Posterior vena cava (tissue), 2 donors: ENCODE results near the gene A4GALT. TPM values are rescaled to one million over a fixed set of nuclear protein-coding genes. Genes with fewer than 3 reads are reported as not detected.
"Not testable (repeated sequence)": the region's sequence is repeated elsewhere in the genome, so short reads cannot be mapped to it uniquely, and the experiment has no call there.

Experiments used
- DNase-seq: peaks from one replicate; pipeline ENCODE4 v3.0.0-alpha.2; 2020; ENCODE audit warnings: low spot score
- intact Hi-C, 2 donors: fragments of 100-400 bp; cut with DNase I; formaldehyde crosslinking; loops; one replicate each; pipeline versions ENCODE4 v1.14.1 to v1.14.2; 2022 to 2023
- total RNA-seq, 2 donors: library from RNA; stranded (reverse); fragmentation: NEBNext Ultra II Directional; extraction: Animal tissue kit (Norgen Biotek cat#: 25700); gene quantifications; one replicate each; pipeline ENCODE4 v1.2.1, GENCODE V29; 2021
- donor health status: DM: yes; HTN: yes; CAD: no.
- donor health status: DM: yes; HTN: yes; CAD: no.

Gene A4GALT
- total RNA-seq, 2 donors from 2014 or later, result 42.2 to 59.8 TPM

DNA sequence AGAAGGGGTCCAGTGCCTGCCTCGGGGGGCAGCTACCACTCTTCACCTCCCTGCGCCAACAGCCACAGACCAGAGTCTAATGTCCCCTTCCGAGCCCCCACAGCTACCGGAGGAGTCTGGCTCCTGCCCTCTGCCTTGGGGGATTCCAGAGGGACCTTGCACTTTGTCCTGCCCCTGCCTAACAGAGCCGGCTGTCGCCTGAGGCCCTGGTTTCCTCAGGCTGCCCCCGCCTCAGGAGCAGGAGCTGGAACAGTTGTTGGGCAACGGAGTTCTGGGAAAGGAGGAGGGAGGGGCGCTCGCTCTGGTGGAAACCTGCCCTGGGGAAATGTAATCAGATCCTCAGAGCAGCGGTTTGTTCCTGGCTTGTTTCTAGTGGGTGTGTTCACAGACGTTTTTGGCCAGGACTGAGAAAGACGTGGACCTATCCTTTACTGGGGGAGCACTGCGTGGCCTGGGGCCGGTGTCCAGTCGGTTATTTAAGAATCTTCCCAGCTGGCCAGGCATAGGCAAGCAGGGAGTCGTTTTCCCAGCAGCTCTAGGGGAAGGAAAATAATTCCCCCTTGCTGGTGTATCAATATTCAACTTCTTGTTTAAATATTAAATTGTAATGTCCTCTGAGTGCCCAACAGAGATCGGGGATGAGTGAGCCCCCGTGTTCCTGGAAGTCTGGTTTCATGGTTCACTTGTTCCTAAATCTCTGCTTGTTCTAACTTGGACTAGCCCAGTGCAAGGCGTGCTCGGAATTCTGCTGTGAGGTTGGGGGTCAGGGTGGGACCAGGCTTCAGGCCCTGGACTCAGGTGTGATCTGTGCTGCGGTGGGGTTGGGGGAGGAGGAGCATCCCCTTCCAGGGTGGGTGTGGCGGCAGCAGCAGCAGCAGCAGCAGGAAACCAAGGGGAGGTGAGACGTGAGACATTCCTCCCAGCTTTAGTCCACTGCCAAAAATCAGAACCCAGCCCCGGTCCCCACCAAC lies 32.1 kb downstream of the A4GALT start:
- intact Hi-C loops, result loop anchor here in 1 of 2 donors (5.0 kb wide), 1 partner anchor 69 kb away; no protein-coding TSS in a partner anchor
- DNase-seq, result peak; percentile 95

DNA sequence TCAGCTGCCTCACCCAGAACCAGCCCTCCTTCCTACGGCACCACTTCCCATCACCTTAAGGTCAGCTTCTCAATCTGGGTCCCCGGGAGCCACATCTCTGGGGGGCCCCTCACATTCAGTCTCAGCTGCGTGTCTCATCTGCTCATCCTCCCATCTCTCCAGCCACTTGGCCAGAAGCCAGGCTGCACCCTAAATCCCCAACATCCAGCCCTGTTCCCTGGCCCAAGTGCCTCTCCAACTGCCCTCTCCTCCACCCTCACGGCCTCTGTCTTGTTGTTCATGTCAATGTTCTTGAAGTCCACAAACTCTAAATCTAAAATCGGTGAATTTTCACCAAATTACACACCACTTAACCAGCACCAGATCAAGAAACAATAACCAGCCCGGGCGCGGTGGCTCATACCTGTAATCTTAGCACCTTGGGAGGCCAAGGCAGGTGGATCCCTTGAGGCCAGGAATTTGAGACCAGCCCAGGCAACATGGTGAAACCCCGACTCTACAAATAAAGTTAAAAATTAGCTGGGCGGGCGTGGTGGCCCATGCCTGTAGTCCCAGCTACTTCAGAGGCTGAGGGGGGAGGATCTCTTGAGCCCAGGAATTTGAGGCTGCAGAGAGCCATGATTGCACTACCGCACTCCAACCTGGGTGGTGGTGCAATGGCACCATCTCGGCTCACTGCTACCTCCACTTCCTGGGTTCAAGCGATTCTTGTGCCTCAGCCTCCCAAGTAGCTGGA lies 33.7 kb downstream of the A4GALT start:
- no peak for DNase-seq
- intact Hi-C loops, result loop anchor here in 1 of 2 donors (5.0 kb wide), 1 partner anchor 70 kb away; no protein-coding TSS in a partner anchor

DNA sequence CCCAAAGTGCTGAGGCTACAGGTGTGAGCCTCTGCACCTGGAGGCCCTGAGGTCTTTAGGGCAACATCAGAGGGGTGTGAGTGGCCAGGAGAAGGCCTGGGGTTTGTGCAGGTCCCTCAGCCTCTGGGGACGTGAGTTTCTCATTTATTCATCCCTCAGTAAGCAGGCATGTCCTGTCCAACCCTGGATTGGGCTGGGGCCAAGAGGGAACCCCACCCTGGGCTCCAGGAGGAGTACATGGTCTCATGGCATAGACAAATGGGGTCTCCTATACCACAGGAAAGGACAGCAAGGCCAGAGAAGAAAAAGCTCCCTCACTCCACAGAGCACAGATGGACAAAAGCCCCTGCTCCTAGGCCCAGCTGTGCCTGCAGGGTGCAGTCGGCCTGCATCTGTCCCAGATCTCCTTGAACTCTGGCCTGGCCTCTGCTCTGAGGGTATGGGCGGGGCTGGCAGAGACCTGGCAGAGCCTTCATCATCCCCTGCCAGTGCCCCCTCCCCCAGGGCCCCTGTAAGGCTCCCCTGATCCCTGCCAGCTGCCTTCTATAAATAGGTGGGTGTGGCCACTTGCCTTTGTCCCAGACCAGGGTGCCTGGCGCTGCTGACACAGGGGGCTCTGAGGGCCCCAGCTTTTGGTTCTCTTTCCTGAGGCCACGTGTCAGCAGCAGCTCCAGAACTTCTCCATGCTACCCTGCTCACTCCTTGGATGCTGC lies 34.6 kb downstream of the A4GALT start:
- no peak for DNase-seq
- intact Hi-C loops, result loop anchor here in 1 of 2 donors (5.0 kb wide), 1 partner anchor 71 kb away; no protein-coding TSS in a partner anchor

DNA sequence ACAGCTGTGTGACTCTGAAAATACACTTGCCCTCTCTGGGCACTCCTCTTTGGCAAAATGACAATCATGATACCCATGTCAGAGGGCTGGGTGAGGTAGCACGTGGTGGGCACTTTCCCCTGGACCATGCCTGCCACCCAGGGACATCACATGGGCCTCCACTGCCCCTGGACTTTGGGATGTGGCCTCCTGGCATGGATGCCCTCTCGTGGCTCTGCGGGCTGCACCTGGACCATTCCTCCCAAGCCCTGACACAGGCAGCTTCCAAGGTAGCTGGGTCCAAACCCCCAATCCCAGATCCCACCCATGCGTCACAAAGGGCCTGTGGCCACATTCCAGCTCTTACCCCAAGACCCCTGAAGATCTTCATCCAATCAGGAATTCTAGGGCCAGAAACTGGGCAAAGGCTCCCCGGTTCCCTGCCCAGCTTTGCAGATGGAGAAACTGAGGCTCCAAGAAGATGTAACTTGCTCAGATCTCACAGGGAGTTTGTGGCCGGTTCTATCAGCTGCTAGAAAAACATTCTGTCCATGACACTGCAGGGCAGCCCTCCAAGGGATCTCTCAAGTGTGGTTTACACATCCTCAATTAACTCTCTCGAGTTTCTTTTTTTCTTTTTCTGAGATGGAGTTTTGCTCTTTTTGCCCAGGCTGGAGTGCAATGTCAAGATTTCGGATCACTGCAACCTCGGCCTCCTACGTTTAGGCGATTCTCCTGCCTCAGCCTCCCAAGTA lies 36.0 kb downstream of the A4GALT start:
- intact Hi-C loops, result loop anchor here (5.0 kb wide), 2 partner anchors 38 to 73 kb away; partner anchors contain the start of gene A4GALT (in 1 of the 2)
- DNase-seq, result no peak

DNA sequence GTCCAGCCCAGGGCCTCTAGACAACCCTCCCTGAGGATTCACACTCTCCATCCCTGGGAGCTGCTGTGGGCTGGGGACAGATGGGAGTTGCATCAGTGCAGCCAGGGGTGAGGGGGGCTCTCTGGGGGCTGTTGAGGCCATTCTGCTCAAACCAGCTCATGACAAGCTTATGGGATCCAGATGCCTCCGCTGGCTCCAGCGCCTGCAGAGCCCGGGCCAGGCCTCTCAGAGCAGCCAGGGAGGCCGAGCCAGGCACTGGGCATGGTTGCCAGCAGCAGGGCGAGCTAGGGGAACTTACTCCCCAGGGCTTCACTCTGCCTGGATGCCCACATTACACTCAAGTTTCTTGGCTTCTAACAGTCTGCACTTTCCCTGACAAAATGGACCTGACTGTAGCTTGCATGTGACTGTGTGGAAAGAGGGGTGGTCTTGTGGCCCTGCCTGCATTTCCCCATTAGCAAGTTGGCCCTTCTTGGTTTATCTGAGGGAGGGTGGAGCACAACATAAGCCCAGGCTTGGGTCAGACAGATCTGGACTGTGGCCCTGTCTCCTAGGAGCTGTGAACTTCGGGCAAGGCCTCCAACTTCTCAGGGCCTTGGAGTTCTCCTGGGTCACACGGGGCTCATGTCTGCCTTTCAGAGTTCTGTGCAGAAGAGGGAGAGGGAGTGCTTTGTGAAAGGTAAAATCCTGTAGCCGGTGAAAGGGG lies 36.9 kb downstream of the A4GALT start:
- DNase-seq, result peak; percentile 84
- intact Hi-C loops, result loop anchor here in 1 of 2 donors (5.0 kb wide), 1 partner anchor 39 kb away; the partner anchor contains the start of gene A4GALT

DNA sequence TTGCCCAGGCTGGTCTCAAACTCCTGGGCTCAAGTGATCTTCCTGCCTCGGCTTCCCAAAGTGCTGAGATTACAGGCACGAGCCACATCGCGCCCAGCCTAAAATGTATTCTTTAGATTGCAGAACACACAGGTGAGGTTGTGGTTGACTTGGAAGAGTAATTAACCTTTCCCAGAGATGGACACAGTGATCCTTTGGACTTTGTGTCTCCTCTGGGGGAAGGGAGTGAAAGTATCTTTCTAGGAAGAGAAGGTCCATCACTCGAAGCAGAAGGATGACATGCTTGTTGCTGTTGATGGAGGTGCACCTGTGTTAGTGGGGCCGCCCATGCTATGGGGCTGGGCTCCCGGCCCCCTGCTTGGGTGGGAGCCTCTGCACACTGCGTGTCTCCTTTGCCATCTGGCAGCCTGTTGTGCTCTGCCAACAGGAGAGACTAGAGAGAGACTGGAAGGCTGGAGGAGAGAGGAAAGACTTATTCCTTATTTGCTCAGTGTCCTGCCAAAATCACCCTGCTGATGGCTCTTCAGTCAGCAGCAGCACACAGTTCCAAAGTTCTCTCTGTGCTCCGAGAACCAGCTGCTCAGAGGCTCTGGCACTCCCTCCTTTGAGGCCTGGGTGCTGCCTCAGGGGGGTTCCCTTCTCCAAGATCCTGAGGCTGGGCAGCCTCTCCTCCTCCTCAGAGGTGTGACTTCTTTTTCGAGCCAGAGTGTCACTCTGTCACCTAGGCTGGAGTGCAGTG lies 38.4 kb downstream of the A4GALT start:
- DNase-seq, result no peak
- intact Hi-C loops, result loop anchor here in 1 of 2 donors (5.0 kb wide), 1 partner anchor 40 kb away; the partner anchor contains the start of gene A4GALT

DNA sequence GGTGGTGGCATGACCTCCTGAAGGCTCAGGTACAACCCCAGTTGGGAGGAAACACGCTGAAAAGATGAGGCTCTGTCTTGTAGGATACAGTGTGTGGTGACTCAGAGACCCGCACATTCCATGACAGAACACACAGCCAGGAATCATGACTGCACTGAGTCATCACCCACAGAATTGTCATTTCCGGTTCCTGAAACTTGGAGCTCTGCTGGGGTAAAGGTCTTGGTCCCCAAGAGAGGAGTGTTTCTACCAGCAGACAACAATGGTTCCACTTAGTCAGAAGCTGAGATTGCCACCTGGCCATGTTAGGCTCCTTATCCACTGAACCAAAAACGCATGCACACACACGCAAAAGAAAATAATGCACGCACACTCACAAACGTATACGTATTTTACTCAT lies 40.0 kb downstream of the A4GALT start:
- DNase-seq, result peak; percentile 83
- intact Hi-C loops, result loop anchor here in 1 of 2 donors (5.0 kb wide), 1 partner anchor 42 kb away; the partner anchor contains the start of gene A4GALT

DNA sequence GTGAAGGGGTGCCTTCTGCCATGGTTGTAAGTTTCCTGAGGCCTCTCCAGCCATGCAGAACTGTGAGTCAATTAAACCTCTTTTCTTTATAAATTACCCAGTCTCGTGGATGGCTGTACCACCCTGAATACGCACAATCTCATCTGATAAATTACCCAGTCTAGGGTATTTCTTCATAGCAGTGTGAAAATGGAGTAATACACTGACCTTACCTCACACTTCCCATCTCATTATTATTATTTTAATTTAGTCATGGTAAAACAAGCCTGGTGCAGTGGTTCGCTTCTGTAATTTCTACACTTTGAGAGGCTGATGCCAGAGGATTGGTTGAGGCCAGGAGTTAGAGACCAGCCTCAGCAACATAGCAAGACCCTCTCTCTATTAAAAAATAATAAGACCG lies 41.0 kb downstream of the A4GALT start:
- no peak for DNase-seq
- intact Hi-C loops, result loop anchor here in 1 of 2 donors (5.0 kb wide), 1 partner anchor 43 kb away; the partner anchor contains the start of gene A4GALT

DNA sequence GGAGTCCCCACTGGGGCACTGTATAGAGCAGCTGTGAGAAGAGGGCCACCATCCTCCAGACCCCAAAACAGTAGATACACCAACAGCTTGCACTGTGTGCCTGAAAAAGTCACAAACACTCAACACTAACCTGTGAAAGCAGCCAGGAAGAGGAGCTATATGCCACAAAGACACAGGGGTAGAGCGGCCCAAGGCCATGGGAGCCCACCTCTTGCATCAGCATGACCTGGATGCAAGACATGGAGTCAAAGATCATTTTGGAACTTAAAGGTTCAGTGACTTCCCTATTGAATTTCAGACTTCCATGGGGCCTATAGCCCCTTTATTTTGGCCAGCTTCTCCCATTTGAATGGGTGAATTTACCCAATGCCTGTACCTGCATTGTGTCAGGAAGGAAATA lies 41.8 kb downstream of the A4GALT start:
- intact Hi-C loops, result no loop called here
- DNase-seq, result no peak

DNA sequence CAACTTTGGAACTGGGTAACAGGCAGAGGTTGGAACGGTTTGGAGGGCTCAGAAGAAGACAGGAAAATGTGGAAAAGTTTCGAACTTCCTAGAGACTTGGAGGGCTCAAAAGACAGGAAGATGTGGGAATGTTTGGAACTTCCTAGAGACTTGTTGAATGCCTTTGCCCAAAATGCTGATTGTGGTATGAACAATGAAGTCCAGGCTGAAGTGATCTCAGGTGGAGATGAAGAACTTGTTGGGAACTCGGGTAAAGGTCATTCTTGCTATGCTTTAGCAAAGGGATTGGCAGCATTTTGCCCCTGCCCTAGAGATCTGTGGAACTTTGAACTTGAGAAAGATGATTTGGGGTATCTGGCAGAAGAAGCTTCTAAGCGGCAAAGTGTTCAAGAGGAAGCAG lies 42.7 kb downstream of the A4GALT start:
- intact Hi-C loops, result not testable (repeated sequence)

DNA sequence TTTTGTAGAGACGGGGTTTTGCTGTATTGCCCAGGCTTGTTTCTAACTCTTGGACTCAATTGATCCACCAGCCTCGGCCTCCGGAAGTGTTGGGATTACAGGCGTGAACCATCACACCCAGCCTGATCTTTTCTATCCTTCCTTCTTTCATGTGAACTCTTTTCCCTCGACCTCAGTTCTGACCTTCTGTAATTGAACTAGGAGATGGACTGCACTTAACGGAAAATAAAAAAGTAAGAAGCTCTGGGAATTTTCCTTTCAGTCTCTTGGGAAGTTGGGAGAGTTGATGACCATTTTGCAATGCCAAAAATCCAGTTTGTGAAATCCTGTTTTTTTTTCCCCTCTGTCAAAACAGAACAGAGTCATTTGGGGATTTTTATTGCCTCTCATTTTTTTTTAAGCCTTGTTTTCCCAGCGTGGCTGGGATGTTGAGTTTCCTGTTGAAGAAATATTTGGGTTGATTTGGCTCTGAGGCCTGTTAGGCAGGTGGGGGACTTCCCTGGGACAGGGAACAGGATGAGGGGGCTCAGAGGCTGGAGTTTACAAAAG lies 44.5 kb downstream of the A4GALT start:
- DNase-seq, result no peak
- intact Hi-C loops, result no loop called here

More for the DNA sequence above, 42.7 kb downstream of the A4GALT start:
- DNase-seq, result not testable (repeated sequence)

DNA sequence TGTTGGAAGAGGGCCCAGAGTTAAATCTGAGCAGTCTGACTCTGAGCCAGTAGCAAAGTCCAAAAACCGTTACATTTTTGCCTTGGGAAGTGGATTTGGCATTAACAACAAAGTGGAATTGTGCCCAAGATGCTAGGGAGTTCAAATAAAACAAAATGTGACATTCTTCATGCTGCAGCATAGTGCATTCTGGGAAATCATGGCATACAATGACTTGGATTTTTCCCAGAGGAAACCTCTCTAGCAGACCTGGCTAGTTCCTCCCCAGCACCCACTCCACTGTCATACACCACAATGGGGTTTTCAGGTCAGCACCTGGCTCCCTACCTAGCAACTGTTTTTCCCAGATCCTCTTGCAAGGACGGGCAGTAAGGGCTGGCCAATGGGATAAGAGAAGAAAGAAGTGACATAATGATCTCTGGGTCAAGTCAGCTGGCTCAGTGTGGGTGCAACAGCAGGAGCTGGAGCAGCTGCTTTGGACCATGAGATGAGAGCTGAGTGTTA lies 46.7 kb downstream of the A4GALT start:
- DNase-seq, result no peak
- intact Hi-C loops, result no loop called here

DNA sequence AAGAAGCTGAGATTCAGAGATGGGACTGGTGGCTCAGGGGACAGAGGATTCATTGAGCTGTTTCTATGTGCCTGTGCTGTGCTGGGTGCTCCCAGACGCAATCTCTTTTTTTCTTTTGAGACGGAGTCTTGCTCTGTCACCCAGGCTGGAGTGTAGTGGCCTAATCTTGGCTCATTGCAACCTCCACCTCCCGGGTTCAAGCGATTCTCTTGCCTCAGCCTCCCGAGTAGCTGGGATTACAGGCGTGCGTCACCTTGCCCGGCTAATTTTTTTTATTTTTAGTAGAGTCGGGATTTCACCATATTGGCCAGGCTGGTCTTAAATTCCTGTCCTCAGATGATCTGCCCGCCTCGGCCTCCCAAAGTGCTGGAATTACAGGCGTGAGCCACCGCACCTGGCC lies 47.6 kb downstream of the A4GALT start:
- intact Hi-C loops, result not testable (repeated sequence)

DNA sequence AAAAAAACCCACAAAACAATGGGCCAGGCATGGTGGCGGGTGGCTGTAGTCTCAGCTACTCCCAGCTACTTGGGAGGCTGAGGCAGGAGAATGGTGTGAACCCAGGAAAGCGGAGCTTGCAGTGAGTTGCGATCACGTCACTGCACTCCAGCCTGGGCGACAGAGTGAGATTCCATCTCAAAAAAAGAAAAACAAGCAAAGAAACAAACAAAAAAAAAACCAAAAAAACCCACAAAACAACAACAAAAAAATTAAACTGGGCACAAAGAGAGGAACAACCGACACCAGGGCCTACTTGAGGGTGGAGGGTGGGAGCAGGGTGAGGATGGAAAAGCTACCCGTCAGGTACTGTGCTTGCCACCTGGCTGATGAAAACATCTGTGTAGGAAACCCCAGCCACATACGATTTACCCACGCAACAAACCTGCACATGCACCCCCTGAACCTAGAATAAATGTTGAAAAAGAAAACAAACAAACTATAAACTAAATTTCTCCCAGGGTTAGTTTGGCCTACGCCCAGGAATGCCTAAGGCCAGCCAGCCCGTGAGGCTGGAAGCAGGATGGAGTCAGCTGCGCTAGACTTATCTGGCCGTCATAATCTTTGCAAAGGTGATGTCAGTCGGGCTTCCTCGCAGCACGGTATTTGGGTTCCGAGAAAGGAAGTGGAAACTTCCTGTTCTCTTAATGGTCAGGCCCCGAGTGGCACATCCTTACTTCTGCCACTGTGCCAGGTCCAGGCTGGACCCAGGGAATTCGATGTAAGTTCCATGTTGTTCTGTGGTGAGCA lies 49.6 kb downstream of the A4GALT start:
- DNase-seq, result no peak

More for the DNA sequence above, 47.6 kb downstream of the A4GALT start:
- DNase-seq, result not testable (repeated sequence)

DNA sequence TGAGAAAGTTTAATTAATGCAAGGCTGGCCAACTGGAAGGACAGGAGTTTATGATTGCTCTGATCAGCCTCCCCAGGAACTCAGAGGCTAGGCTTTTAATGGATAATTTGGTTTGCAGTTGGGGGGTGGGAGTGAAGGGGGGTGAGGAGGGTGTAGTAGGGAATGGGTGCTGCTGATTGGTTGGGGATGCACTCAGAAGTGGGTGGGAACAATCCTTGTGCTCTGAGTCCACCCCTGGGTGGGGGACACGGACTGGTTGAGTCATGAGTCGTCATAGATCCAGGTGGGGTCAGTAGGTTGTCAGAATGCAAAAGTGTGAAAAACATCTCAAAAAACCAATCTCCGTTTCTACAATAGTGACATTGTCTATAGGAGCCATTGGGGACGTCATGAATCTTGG lies 50.6 kb downstream of the A4GALT start:
- intact Hi-C loops, result no loop called here
- DNase-seq, result no peak

More for the DNA sequence above, 49.6 kb downstream of the A4GALT start:
- intact Hi-C loops, result no loop called here

DNA sequence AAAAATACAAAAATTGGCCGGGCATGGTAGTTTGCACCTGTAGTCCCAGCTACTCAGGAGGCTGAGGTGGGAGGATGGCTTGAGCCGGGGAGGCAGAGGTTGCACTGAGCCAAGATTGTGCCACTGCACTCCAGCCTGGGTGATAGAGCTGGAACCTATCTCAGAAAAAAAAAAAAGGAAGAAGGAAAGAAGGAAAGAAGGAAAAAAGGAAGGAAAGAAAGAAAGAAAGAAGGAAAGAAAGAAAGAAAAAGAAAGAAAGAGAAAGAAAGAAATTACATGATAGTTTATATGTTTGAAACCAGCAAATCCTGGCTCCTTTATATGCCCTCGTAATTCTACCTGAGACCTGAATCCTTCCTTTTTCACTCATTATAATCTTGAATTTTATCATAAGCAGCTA lies 54.3 kb downstream of the A4GALT start:
- DNase-seq, result not testable (repeated sequence)
- intact Hi-C loops, result loop anchor here in 1 of 2 donors (10.0 kb wide), 1 partner anchor 128 kb away; no protein-coding TSS in a partner anchor
